Stomach (tissue), 4 donors: ENCODE data around the gene CAPN7.

Experiments used
- POLR2A ChIP-seq, 4 donors: fragments of 450-650 bp; IDR thresholded peaks; one replicate each; pipeline ENCODE4 v1.6.1; 2016; ENCODE audit warnings: antibody characterized with exemption in 4 of 4, control low read depth in 2 of 4, mild to moderate bottlenecking in 1 of 4, moderate library complexity in 1 of 4
- TF ChIP-seq, protein P1 (sequence below), 7 experiments: fragments of 450-650 bp in 4 of 7; fragments of 200-600 bp in 3 of 7; sonication (generic) in 3 of 7; IDR thresholded peaks; one replicate each; pipeline ENCODE4 v1.5.1; 2016 to 2019; ENCODE audit warnings: antibody characterized with exemption in 7 of 7, control low read depth in 2 of 7, mild to moderate bottlenecking in 1 of 7

DNA sequence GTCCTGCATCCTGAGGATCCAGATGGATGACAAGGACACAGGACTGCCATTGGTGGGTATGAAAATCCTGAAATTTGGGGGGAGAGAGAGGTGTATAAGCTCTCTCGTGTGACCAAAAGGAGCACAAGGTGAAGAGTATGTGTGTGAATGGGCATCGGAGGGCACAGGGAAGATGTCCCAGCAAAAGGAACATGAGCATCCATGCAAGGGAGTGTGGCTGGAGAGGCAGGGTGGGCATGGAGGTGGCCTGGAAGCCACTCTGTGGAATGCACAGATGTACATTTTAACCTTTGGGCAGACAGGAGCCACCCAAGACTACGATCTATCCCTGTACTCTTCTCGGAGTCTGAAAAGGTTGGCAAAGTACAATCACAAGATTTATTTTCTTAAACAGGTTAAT is 54.5 kb downstream of the CAPN7 start:
- no peak for TF ChIP-seq POLR2A (IDR thresholded peaks at IDR 0.05)
- TF ChIP-seq, protein P1, sequence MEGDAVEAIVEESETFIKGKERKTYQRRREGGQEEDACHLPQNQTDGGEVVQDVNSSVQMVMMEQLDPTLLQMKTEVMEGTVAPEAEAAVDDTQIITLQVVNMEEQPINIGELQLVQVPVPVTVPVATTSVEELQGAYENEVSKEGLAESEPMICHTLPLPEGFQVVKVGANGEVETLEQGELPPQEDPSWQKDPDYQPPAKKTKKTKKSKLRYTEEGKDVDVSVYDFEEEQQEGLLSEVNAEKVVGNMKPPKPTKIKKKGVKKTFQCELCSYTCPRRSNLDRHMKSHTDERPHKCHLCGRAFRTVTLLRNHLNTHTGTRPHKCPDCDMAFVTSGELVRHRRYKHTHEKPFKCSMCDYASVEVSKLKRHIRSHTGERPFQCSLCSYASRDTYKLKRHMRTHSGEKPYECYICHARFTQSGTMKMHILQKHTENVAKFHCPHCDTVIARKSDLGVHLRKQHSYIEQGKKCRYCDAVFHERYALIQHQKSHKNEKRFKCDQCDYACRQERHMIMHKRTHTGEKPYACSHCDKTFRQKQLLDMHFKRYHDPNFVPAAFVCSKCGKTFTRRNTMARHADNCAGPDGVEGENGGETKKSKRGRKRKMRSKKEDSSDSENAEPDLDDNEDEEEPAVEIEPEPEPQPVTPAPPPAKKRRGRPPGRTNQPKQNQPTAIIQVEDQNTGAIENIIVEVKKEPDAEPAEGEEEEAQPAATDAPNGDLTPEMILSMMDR (IDR thresholded peaks at IDR 0.05) = no peak
